IPS-20b (cell line): Measurements from ENCODE around the gene DSC3.
"Not testable (repeated sequence)": the region's sequence is repeated elsewhere in the genome, so short reads cannot be mapped to it uniquely, and the experiment has no call there.

Experiments used
- H3K27ac ChIP-seq: one replicate; pipeline ENCODE4 v1.5.1; 2013; ENCODE audit warnings: low read length
- H3K27me3 ChIP-seq: 2 replicates; pipeline ENCODE4 v1.6.1; 2013; ENCODE audit warnings: mild to moderate bottlenecking, low read length, inconsistent platforms; ENCODE audit not compliant: insufficient read depth
- H3K36me3 ChIP-seq: 2 replicates; pipeline ENCODE4 v1.6.1; 2013; ENCODE audit warnings: low read depth, mild to moderate bottlenecking, inconsistent platforms, low read length, moderate library complexity; ENCODE audit not compliant: insufficient read depth
- H3K4me1 ChIP-seq: 2 replicates; pipeline ENCODE4 v1.6.1; 2013; ENCODE audit warnings: mild to moderate bottlenecking, control low read depth, inconsistent platforms, low read length, moderate library complexity; ENCODE audit not compliant: insufficient read depth
- H3K4me3 ChIP-seq: 2 replicates; pipeline ENCODE4 v1.5.1; 2013; ENCODE audit warnings: mild to moderate bottlenecking, low read length, inconsistent platforms
- H3K9ac ChIP-seq: 2 replicates; pipeline ENCODE4 v1.6.1; 2013; ENCODE audit warnings: low read depth, mild to moderate bottlenecking, inconsistent platforms, low read length, moderate library complexity
- H3K9me3 ChIP-seq: 2 replicates; pipeline ENCODE4 v1.6.1; 2013; ENCODE audit warnings: mild to moderate bottlenecking, low read depth, low read length, inconsistent platforms; ENCODE audit not compliant: insufficient read depth

The DSC3 gene

GRCh38 chr18:31041271-31042083 is 1.1 kb downstream of the DSC3 start:
- Histone ChIP-seq H3K27ac (no peak overlapping the region), H3K9me3 (no peaks in the 10 kb centered on the region), H3K4me3 (peak overlapping the region; percentile 84), H3K9ac (peak overlapping the region; percentile 70; the same call in 1 of the 2 replicates), H3K36me3 (no peaks in the 10 kb centered on the region), H3K4me1 (peaks cover 14% of the 10 kb centered on the region; the same call in 1 of the 2 replicates), H3K27me3 (peaks cover 78% of the 10 kb centered on the region)

- peaks cover 74% of the 10 kb centered on the region for H3K27me3 ChIP-seq
- H3K9ac ChIP-seq = no peak overlapping the region
- H3K36me3 ChIP-seq = no peaks in the 10 kb centered on the region
- H3K4me1 ChIP-seq = peaks cover 14% of the 10 kb centered on the region; the same call in 1 of the 2 replicates
- peak overlapping the region; percentile 84 for H3K4me3 ChIP-seq
- no peak overlapping the region for H3K27ac ChIP-seq
- no peaks in the 10 kb centered on the region for H3K9me3 ChIP-seq
Measured at GRCh38 chr18:31040686-31041270, 1.8 kb downstream of the DSC3 start.

- Histone ChIP-seq H3K36me3 (no peaks in the 10 kb centered on the region), H3K4me3 (no peak overlapping the region), H3K27ac (no peak overlapping the region), H3K4me1 (peaks cover 14% of the 10 kb centered on the region; the same call in 1 of the 2 replicates), H3K9me3 (no peaks in the 10 kb centered on the region), H3K27me3 (peaks cover 62% of the 10 kb centered on the region), H3K9ac (no peak overlapping the region)
Measured at GRCh38 chr18:31039426-31039825, 3.1 kb downstream of the DSC3 start.

- Histone ChIP-seq H3K4me1 (peaks cover 11% of the 10 kb centered on the region; the same call in 1 of the 2 replicates), H3K27me3 (peaks cover 45% of the 10 kb centered on the region)
- H3K36me3 ChIP-seq, H3K9me3 ChIP-seq, H3K27ac ChIP-seq, H3K9ac ChIP-seq, H3K4me3 ChIP-seq: not testable (repeated sequence)
Measured at GRCh38 chr18:31037686-31038085, 4.9 kb downstream of the DSC3 start.

- Histone ChIP-seq H3K9me3 (no peaks in the 10 kb centered on the region), H3K9ac (no peak overlapping the region), H3K4me3 (no peak overlapping the region), H3K4me1 (no peaks in the 10 kb centered on the region), H3K27me3 (peaks cover 13% of the 10 kb centered on the region), H3K36me3 (no peaks in the 10 kb centered on the region), H3K27ac (no peak overlapping the region)
Measured at GRCh38 chr18:31034541-31034940, 8.0 kb downstream of the DSC3 start.

GRCh38 chr18:31030574-31031278 is 11.8 kb downstream of the DSC3 start:
- Histone ChIP-seq H3K9ac (no peak overlapping the region), H3K27me3 (no peaks in the 10 kb centered on the region), H3K36me3 (no peaks in the 10 kb centered on the region), H3K9me3 (no peaks in the 10 kb centered on the region), H3K4me3 (no peak overlapping the region), H3K4me1 (no peaks in the 10 kb centered on the region), H3K27ac (no peak overlapping the region)

- no peaks in the 10 kb centered on the region for H3K9me3 ChIP-seq
- no peaks in the 10 kb centered on the region for H3K36me3 ChIP-seq
- no peaks in the 10 kb centered on the region for H3K27me3 ChIP-seq
- no peak overlapping the region for H3K27ac ChIP-seq
- H3K9ac ChIP-seq = no peak overlapping the region
- H3K4me3 ChIP-seq = no peak overlapping the region
- no peaks in the 10 kb centered on the region for H3K4me1 ChIP-seq
Measured at GRCh38 chr18:31015715-31016434, 26.7 kb downstream of the DSC3 start.

GRCh38 chr18:31011455-31011854 is 31.1 kb downstream of the DSC3 start:
- not testable (repeated sequence) for H3K36me3 ChIP-seq, H3K27me3 ChIP-seq, H3K9ac ChIP-seq, H3K9me3 ChIP-seq, H3K4me3 ChIP-seq, H3K27ac ChIP-seq, H3K4me1 ChIP-seq

GRCh38 chr18:31010601-31011000 is 31.9 kb downstream of the DSC3 start:
- Histone ChIP-seq H3K4me1 (no peaks in the 10 kb centered on the region), H3K9ac (no peak overlapping the region), H3K27ac (no peak overlapping the region), H3K9me3 (no peaks in the 10 kb centered on the region), H3K36me3 (no peaks in the 10 kb centered on the region), H3K27me3 (no peaks in the 10 kb centered on the region), H3K4me3 (no peak overlapping the region)

- H3K27me3 ChIP-seq = no peaks in the 10 kb centered on the region
- no peak overlapping the region for H3K4me3 ChIP-seq
- no peaks in the 10 kb centered on the region for H3K9me3 ChIP-seq
- H3K9ac ChIP-seq = no peak overlapping the region
- no peak overlapping the region for H3K27ac ChIP-seq
- H3K36me3 ChIP-seq = no peaks in the 10 kb centered on the region
- peaks cover 13% of the 10 kb centered on the region; the same call in 1 of the 2 replicates for H3K4me1 ChIP-seq
Measured at GRCh38 chr18:30999887-31000628, 42.5 kb downstream of the DSC3 start.

GRCh38 chr18:30999186-30999585 is 43.4 kb downstream of the DSC3 start:
- no peaks in the 10 kb centered on the region for H3K9me3 ChIP-seq
- no peaks in the 10 kb centered on the region for H3K36me3 ChIP-seq
- peaks cover 13% of the 10 kb centered on the region; the same call in 1 of the 2 replicates for H3K4me1 ChIP-seq
- no peak overlapping the region for H3K9ac ChIP-seq
- no peak overlapping the region for H3K4me3 ChIP-seq
- no peaks in the 10 kb centered on the region for H3K27me3 ChIP-seq
- no peak overlapping the region for H3K27ac ChIP-seq
